Ishikawa (cell line): Measurements from ENCODE around the gene NSUN3.

Experiments
- EP300 ChIP-seq: IDR thresholded peaks from 2 replicates; pipeline ENCODE4 v1.6.1; 2012; ENCODE audit warnings: borderline replicate concordance
- FOXM1 ChIP-seq: IDR thresholded peaks from 2 replicates; pipeline ENCODE4 v1.6.1; 2012; ENCODE audit warnings: low read depth, borderline replicate concordance
- MAX ChIP-seq: IDR thresholded peaks from 2 replicates; pipeline ENCODE4 v1.6.1; 2012
- REST ChIP-seq: IDR thresholded peaks from 2 replicates; pipeline ENCODE4 v1.6.1; 2012; ENCODE audit warnings: low read depth, mild to moderate bottlenecking
- TAF1 ChIP-seq: IDR thresholded peaks from 2 replicates; pipeline ENCODE4 v1.6.1; 2012; ENCODE audit warnings: low read depth, mild to moderate bottlenecking
- USF1 ChIP-seq: IDR thresholded peaks from 2 replicates; pipeline ENCODE4 v1.6.1; 2012
- YY1 ChIP-seq: IDR thresholded peaks from 2 replicates; pipeline ENCODE4 v1.6.1; 2012; ENCODE audit warnings: low read depth
- ZBTB7A ChIP-seq: IDR thresholded peaks from 2 replicates; pipeline ENCODE4 v1.6.1; 2012; ENCODE audit warnings: low read depth

GRCh38 chr3:94066506-94067500, 3.9 kb downstream of the NSUN3 start:
- TF ChIP-seq EP300 (no peak), REST (no peak), MAX (no peak), TAF1 (no peak), FOXM1 (no peak), ZBTB7A (no peak), USF1 (no peak), YY1 (no peak)
